ENCODE results near the gene DYNLT4. TPM values are rescaled to one million over a fixed set of nuclear protein-coding genes. Genes with fewer than 3 reads are reported as not detected.
"Not testable (repeated sequence)": the region's sequence is repeated elsewhere in the genome, so short reads cannot be mapped to it uniquely, and the experiment has no call there.

The DYNLT4 gene
- total RNA-seq, 1 donor from 2014 or later, result not detected

- no peak for DNase-seq
Observed at GRCh38 chr1:44786841-44787426, 20.2 kb downstream of the DYNLT4 start.

GRCh38 chr1:44786138-44786840, 20.9 kb downstream of the DYNLT4 start:
- no peak for DNase-seq

- no peak for DNase-seq
Observed at GRCh38 chr1:44785501-44786137, 21.5 kb downstream of the DYNLT4 start.

- DNase-seq, result no peak
Observed at GRCh38 chr1:44785029-44785380, 22.1 kb downstream of the DYNLT4 start.

- DNase-seq, result no peak
Observed at GRCh38 chr1:44784094-44785028, 22.8 kb downstream of the DYNLT4 start.

GRCh38 chr1:44783697-44784093, 23.5 kb downstream of the DYNLT4 start:
- no peak for DNase-seq

GRCh38 chr1:44780583-44781121, 26.5 kb downstream of the DYNLT4 start:
- no peak for DNase-seq

GRCh38 chr1:44778705-44779576, 28.2 kb downstream of the DYNLT4 start:
- DNase-seq, result no peak

- no peak for DNase-seq
Observed at GRCh38 chr1:44777969-44778635, 29.0 kb downstream of the DYNLT4 start.

GRCh38 chr1:44777547-44777946, 29.6 kb downstream of the DYNLT4 start:
- no peak for DNase-seq

GRCh38 chr1:44776730-44777068, 30.5 kb downstream of the DYNLT4 start:
- no peak for DNase-seq

GRCh38 chr1:44775930-44776729, 31.0 kb downstream of the DYNLT4 start:
- no peak for DNase-seq

GRCh38 chr1:44775078-44775929, 31.8 kb downstream of the DYNLT4 start, which contains the start of gene RPS8:
RPS8 (plus strand) TSS chr1:44775540; CDS start chr1:44775597, 57 bp downstream.
- peak; percentile 86 for DNase-seq

GRCh38 chr1:44766421-44766820, 40.7 kb downstream of the DYNLT4 start:
- DNase-seq, result not testable (repeated sequence)

GRCh38 chr1:44760876-44761275, 46.3 kb downstream of the DYNLT4 start:
- DNase-seq, result no peak

GRCh38 chr1:44759077-44759476, 48.1 kb downstream of the DYNLT4 start:
- no peak for DNase-seq

- no peak for DNase-seq
Observed at GRCh38 chr1:44757420-44757819, 49.7 kb downstream of the DYNLT4 start.

All from occipital lobe (tissue), 2 donors.